Measurements from ENCODE around the gene NFIA. TPM values are rescaled to one million over a fixed set of nuclear protein-coding genes. Genes with fewer than 3 reads are reported as not detected.

NFIA gene
- total RNA-seq, 4 donors from 2014 or later = 32.0 to 160 (median 32.9) TPM

DNA sequence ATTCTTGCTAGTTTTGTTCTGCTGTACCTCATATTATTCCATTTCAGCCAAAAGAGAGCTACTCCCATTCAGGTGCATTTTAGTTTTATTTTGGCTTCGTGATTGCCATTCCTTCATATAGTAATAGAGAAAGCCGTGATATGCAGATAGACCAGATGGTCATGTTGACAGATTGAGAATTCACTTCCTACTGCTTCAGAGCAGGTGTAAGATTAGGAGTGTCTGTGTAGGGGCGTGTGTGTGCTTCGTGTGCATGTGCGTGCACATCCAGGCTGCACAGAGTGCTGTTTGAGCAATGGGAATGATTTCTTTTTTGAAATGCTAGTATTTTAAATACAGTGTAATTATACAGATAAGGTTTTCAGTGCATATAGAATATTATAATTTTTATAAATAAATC, 10.3 kb downstream of the NFIA start:
- H3K9me3 ChIP-seq = no peaks in the 10 kb centered on the region
- H3K4me1 ChIP-seq = peaks cover 0 to 19% (median 0%) of the 10 kb centered on the region in 4 donors
- H3K36me3 ChIP-seq = peaks cover 0 to 12% (median 0%) of the 10 kb centered on the region in 3 donors
- no peak for DNase-seq
- H3K27me3 ChIP-seq = no peaks in the 10 kb centered on the region
- no peak overlapping the region for H3K27ac ChIP-seq
- H3K4me3 ChIP-seq = no peak overlapping the region
- TF ChIP-seq, protein P1, sequence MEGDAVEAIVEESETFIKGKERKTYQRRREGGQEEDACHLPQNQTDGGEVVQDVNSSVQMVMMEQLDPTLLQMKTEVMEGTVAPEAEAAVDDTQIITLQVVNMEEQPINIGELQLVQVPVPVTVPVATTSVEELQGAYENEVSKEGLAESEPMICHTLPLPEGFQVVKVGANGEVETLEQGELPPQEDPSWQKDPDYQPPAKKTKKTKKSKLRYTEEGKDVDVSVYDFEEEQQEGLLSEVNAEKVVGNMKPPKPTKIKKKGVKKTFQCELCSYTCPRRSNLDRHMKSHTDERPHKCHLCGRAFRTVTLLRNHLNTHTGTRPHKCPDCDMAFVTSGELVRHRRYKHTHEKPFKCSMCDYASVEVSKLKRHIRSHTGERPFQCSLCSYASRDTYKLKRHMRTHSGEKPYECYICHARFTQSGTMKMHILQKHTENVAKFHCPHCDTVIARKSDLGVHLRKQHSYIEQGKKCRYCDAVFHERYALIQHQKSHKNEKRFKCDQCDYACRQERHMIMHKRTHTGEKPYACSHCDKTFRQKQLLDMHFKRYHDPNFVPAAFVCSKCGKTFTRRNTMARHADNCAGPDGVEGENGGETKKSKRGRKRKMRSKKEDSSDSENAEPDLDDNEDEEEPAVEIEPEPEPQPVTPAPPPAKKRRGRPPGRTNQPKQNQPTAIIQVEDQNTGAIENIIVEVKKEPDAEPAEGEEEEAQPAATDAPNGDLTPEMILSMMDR (IDR thresholded peaks at IDR 0.05) = no peak
- no peak for TF ChIP-seq POLR2A (IDR thresholded peaks at IDR 0.05)

- peaks cover 0 to 6% (median 0%) of the 10 kb centered on the region in 3 donors for H3K36me3 ChIP-seq
- no peak overlapping the region for H3K27ac ChIP-seq
- no peaks in the 10 kb centered on the region for H3K27me3 ChIP-seq
- H3K4me3 ChIP-seq = no peak overlapping the region
- peaks cover 0 to 19% (median 0%) of the 10 kb centered on the region in 4 donors for H3K4me1 ChIP-seq
- H3K9me3 ChIP-seq = no peaks in the 10 kb centered on the region
- DNase-seq = no peak
- TF ChIP-seq POLR2A (IDR thresholded peaks at IDR 0.05) = no peak
These were observed 11.3 kb downstream of the NFIA start for GRCh38 chr1:61093525-61094137.

DNA sequence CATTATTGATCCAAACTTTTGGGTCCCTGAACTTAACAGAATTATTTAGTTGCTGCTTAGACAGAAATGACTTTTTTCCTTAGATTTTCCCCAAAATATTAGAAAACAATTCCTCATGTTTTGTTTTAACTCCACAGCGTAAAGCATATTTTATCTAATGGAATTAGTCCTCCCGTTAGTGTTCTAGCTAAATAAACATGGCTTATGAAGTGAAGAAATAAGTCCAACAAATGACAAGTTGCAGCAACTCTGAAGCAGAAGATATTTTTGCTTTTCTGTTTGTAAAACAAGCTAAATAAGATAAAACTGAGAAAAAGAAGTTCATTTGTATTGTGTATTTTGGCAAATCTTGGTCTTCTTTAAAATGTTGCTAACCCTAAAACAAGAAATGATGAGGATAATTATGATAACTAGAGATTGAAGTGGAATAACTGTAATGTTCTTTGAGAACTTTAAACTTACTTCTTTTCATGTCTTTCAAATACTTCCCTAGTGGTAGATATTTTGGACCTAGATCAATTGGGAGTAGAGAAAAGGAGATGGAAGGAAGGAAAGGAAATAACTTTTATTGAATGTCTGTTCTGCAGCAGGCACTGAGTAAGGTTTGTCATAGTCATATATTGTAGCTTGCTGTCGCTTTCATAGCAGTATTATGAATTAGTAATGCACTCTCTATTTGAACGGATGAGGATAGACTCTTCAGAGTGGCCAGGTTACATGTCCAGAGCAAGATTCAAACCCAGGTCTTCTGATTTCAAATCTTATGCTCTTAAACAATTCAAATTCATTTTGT, 12.5 kb downstream of the NFIA start:
- no peak overlapping the region for H3K27ac ChIP-seq
- H3K36me3 ChIP-seq = no peaks in the 10 kb centered on the region
- TF ChIP-seq, protein P1 (IDR thresholded peaks at IDR 0.05) = no peak
- TF ChIP-seq POLR2A (IDR thresholded peaks at IDR 0.05) = no peak

DNA sequence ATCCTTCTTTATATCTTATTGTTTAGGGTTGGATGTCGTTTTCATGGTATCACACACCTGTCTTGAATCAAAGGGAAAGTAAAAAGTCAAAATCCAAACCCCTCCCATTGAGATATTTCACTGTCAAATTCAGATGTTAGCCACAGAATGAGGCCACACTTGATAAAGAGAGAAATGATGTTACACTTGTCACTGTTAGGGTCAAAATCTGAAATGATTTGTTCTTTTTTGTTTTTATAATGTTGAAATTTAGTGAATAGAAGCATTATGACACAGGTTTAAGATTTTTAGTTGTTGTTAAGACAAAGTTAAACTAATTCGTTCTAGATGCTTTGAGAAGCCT, 13.1 kb downstream of the NFIA start:
- DNase-seq = no peak
- Histone ChIP-seq H3K27me3 (no peaks in the 10 kb centered on the region), H3K4me1 (peaks cover 0 to 17% (median 0%) of the 10 kb centered on the region in 4 donors), H3K9me3 (no peaks in the 10 kb centered on the region), H3K4me3 (no peak overlapping the region), H3K27ac (no peak overlapping the region), H3K36me3 (no peaks in the 10 kb centered on the region)
- no peak for TF ChIP-seq POLR2A (IDR thresholded peaks at IDR 0.05)

More for the DNA sequence above, 12.5 kb downstream of the NFIA start:
- no peak for DNase-seq
- no peaks in the 10 kb centered on the region for H3K27me3 ChIP-seq
- H3K4me3 ChIP-seq = no peak overlapping the region
- peaks cover 0 to 19% (median 0%) of the 10 kb centered on the region in 4 donors for H3K4me1 ChIP-seq
- no peaks in the 10 kb centered on the region for H3K9me3 ChIP-seq

GRCh38 chr1:61097317-61097716, 15.0 kb downstream of the NFIA start:
- Histone ChIP-seq H3K4me1 (peaks cover 0 to 5% (median 0%) of the 10 kb centered on the region in 4 donors), H3K4me3 (no peak overlapping the region), H3K36me3 (no peaks in the 10 kb centered on the region), H3K9me3 (no peaks in the 10 kb centered on the region), H3K27me3 (no peaks in the 10 kb centered on the region), H3K27ac (no peak overlapping the region)
- DNase-seq = no peak
- TF ChIP-seq, protein P1 (IDR thresholded peaks at IDR 0.05) = no peak
- no peak for TF ChIP-seq POLR2A (IDR thresholded peaks at IDR 0.05)

DNA sequence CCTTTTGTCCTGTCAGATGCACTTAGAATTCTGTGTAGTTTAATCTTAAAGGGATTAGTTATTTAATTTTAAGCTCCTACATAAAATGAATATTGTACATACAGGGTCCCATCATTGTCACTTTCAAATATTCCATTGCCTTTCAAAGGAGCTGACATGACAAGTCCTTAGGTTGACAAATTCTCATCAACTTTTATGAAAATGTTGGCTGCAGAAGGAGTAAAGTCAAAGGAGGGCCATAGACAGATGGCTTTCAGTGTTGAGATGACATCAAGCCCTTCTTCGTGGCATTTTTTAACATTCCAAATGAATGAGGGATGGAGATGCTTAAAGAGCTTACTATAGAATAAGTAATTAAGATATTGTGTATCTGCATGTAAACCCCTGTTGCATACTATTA, 15.4 kb downstream of the NFIA start:
- H3K4me1 ChIP-seq = peaks cover 0 to 1% (median 0%) of the 10 kb centered on the region in 4 donors
- H3K27ac ChIP-seq = no peak overlapping the region
- H3K4me3 ChIP-seq = no peak overlapping the region
- no peaks in the 10 kb centered on the region for H3K27me3 ChIP-seq
- DNase-seq = no peak
- H3K36me3 ChIP-seq = no peaks in the 10 kb centered on the region
- H3K9me3 ChIP-seq = no peaks in the 10 kb centered on the region
- TF ChIP-seq POLR2A (IDR thresholded peaks at IDR 0.05) = no peak
- TF ChIP-seq, protein P1 (IDR thresholded peaks at IDR 0.05) = no peak

Data from Peyer's patch (tissue), 4 donors.